Measurements from ENCODE around the gene GAS2L2. TPM values are rescaled to one million over a fixed set of nuclear protein-coding genes. Genes with fewer than 3 reads are reported as not detected.
A peak's percentile ranks its signal among the peaks of the same experiment; 100 is the strongest.

GAS2L2 gene
- total RNA-seq, 4 donors from 2014 or later, result not detected

DNA sequence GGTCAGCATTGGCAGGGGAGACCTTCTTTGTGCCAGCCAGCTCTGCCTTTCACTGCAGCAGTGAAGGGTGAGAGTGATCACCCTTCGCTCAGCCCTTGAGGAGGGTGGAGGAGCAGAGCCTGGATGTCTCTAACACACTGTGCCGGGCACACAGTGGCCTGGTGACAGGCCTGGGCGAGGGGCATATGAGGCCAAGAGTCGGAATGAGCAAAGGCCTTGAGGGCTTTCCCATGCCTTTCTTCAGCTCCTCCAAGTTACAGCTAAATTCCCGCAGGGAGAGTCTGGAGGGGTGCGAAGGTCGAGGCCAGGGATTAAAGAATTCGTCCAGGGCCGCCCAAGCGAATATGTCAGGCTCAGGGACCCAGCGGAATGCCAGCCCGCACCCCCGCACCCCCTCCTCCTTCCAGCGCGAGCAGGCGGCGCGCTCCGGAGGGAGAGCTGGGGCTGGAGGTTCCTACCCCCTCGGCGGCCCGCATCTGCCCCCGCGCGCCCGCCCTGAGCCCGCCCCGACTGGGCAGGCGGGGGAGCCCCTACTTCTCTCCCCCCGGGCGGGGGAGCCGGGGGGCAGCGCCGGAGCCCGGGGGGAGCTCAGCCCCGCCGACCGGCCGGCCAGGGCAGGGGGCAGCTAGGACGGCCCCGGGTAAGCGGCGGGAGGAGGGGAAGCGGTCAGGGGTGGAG lies 21.7 kb downstream of the GAS2L2 start, which contains the start of gene RASL10B:
Gene RASL10B (plus strand): TSS at position 401 of the 678 bp plus-strand sequence. CDS start 3,546 bp downstream, outside the sequence.
- H3K9me3 ChIP-seq, result no peaks in the 10 kb centered on the region
- TF ChIP-seq, protein P1, sequence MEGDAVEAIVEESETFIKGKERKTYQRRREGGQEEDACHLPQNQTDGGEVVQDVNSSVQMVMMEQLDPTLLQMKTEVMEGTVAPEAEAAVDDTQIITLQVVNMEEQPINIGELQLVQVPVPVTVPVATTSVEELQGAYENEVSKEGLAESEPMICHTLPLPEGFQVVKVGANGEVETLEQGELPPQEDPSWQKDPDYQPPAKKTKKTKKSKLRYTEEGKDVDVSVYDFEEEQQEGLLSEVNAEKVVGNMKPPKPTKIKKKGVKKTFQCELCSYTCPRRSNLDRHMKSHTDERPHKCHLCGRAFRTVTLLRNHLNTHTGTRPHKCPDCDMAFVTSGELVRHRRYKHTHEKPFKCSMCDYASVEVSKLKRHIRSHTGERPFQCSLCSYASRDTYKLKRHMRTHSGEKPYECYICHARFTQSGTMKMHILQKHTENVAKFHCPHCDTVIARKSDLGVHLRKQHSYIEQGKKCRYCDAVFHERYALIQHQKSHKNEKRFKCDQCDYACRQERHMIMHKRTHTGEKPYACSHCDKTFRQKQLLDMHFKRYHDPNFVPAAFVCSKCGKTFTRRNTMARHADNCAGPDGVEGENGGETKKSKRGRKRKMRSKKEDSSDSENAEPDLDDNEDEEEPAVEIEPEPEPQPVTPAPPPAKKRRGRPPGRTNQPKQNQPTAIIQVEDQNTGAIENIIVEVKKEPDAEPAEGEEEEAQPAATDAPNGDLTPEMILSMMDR (IDR thresholded peaks at IDR 0.05), result no peak
- TF ChIP-seq POLR2A (IDR thresholded peaks at IDR 0.05), result no peak
- DNase-seq, result peak in 2 of 3 donors; percentile 61 to 69

DNA sequence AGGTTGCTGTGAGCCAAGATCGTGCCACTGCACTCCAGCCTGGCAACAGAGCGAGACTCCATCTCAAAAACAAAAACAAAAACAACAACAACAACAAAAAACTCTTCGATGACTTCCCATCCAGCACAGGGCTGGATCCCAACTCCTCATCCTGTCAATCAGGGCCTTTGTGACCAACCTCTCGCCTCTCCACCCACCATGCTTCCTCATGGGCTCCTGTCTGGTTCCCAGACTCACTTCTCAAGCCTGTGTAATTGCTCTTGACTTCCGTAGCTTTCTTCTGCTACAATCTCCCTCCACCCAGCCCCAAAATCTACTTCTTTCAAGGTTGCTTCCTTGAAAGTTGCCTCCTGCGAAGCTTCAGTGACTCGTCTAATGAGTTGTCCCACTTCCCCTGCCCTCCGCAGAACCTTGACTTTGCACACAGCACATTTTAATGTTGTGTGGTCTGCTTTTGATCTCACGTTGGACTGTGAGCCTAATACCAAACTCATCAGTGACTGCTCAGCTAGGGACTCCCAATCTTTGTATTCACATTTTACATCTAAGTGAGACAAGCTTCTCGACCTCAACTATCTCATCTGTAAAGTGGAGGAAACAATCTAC lies 22.5 kb downstream of the GAS2L2 start:
- TF ChIP-seq POLR2A (IDR thresholded peaks at IDR 0.05), result no peak
- TF ChIP-seq, protein P1 (IDR thresholded peaks at IDR 0.05), result no peak
- Histone ChIP-seq H3K9me3 (no peaks in the 10 kb centered on the region), H3K27ac (no peak overlapping the region), H3K27me3 (no peaks in the 10 kb centered on the region), H3K4me3 (no peak overlapping the region), H3K36me3 (peaks cover 0 to 16% (median 0%) of the 10 kb centered on the region in 3 donors), H3K4me1 (peaks cover 0 to 18% (median 3%) of the 10 kb centered on the region in 4 donors)
- no peak for DNase-seq

More for the DNA sequence above, 21.7 kb downstream of the GAS2L2 start, which contains the start of gene RASL10B:
- Histone ChIP-seq H3K27me3 (no peaks in the 10 kb centered on the region), H3K36me3 (peaks cover 0 to 7% (median 0%) of the 10 kb centered on the region in 3 donors), H3K27ac (peak within 1 kb of the TSS in 1 of 4 donors; percentile 34), H3K4me3 (peak within 1 kb of the TSS; percentile 47 to 71 (median 63)), H3K4me1 (peaks cover 0 to 14% (median 3%) of the 10 kb centered on the region in 4 donors)

DNA sequence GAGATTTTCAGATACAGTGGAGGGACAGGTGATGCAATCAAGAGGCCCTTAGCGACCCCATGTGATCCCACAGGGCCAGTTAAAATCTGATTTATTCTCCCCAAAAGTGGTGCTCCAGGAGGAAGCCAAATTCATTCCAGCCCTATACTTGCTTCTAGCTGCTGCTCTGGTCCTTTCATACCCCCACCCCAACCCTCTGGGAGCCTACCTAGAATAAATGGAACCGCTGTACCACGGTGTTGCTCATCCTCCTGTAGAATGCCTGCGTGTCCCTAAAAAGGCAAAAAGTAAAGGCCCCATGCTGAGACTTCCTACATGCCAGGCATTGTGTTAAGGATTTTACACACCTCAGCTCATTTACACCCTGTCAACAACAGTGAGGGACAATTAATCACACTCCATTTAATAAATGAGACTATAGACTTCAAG lies 23.6 kb downstream of the GAS2L2 start:
- no peak for TF ChIP-seq POLR2A (IDR thresholded peaks at IDR 0.05)
- TF ChIP-seq, protein P1 (IDR thresholded peaks at IDR 0.05), result no peak
- Histone ChIP-seq H3K9me3 (no peaks in the 10 kb centered on the region), H3K27ac (no peak overlapping the region), H3K4me1 (peaks cover 0 to 18% (median 3%) of the 10 kb centered on the region in 4 donors), H3K4me3 (no peak overlapping the region), H3K27me3 (no peaks in the 10 kb centered on the region), H3K36me3 (peaks cover 0 to 27% (median 0%) of the 10 kb centered on the region in 3 donors)
- no peak for DNase-seq

DNA sequence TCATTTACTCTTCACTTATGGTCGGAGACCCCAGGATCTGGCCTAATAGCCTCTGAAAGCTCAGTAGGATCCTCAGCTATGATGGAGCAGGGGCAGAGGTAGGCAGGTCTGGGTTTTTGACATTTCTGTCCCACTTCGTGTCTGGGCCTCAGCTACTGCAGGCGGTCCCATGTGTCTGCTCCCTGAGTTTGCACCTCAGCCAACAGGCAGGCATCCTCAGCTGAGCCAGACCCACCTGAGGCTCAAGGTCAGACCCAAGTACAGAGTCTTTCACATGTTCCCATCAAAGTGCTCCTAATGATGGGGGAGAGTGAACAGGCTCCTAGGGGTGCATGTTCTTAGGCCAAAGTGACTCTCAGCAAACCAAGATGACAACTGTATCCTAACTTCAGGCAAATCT lies 24.5 kb downstream of the GAS2L2 start:
- Histone ChIP-seq H3K9me3 (no peaks in the 10 kb centered on the region), H3K36me3 (peaks cover 0 to 35% (median 0%) of the 10 kb centered on the region in 3 donors), H3K4me1 (peaks cover 0 to 18% (median 3%) of the 10 kb centered on the region in 4 donors), H3K27ac (no peak overlapping the region), H3K27me3 (no peaks in the 10 kb centered on the region), H3K4me3 (no peak overlapping the region)
- TF ChIP-seq POLR2A (IDR thresholded peaks at IDR 0.05), result no peak
- TF ChIP-seq, protein P1 (IDR thresholded peaks at IDR 0.05), result no peak
- no peak for DNase-seq

DNA sequence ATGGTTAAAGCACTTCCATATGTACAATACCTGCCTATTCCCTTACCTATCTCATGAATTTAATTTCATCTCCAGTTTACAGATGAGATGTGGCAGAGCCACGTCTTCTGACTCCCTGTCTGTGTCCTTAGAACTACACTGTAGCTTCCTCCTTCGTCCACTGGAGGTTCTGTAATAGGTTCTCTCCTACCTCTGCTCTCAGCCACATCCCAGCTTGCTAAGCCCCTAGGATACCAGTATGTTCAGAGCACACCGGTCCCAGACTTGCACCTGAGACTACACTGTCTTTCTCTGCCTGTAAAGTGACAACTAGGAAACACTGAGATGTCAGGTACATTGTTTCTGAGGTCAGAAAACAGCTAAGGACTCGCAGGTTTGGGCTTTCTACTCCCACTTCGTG lies 25.4 kb downstream of the GAS2L2 start:
- Histone ChIP-seq H3K4me3 (no peak overlapping the region), H3K27ac (no peak overlapping the region), H3K9me3 (no peaks in the 10 kb centered on the region), H3K27me3 (no peaks in the 10 kb centered on the region), H3K36me3 (peaks cover 0 to 44% (median 0%) of the 10 kb centered on the region in 3 donors), H3K4me1 (peaks cover 0 to 18% (median 3%) of the 10 kb centered on the region in 4 donors)
- TF ChIP-seq, protein P1 (IDR thresholded peaks at IDR 0.05), result no peak
- no peak for TF ChIP-seq POLR2A (IDR thresholded peaks at IDR 0.05)
- DNase-seq, result no peak
